ENCODE results near the gene FAM124B. TPM values are rescaled to one million over a fixed set of nuclear protein-coding genes. Genes with fewer than 3 reads are reported as not detected.

The FAM124B gene
- polyA plus RNA-seq, 3 donors, result 1.8 to 2.1 (median 2.0) TPM

DNA sequence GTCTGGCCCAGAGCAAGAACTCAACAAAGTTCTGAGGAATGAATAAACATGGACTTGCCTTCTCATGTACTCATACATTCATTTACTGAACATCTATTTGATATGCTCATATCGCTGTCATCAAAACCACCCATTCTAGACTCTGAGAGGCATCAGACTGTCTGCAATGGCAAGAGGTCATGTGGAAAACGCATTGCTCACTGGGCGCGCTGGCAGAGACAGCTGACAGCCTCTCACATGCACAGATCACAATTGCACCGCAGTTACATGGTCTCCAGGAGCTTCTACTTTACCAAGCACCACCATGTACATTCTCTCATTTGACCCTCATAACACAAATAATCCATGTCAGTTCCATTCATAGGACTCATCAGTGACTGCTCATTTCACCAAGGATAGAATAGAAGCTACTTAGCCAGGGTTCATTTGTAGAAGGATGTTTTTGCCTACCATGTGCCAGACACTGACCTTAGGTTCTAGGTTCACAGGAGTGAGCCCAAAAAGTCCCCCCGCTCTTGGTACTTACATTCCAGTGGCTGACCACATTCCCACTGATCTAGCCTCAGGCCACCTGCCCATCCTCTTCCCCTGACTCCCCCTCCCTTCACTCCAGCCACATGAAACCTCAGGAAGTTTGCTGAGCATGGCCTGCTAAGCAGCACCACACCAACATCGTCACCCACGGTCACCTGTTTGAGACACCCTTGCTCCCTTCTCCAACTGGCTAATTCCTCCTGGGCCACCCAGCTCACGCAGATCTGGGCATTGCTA lies 6.1 kb downstream of the FAM124B start:
- no peak overlapping the region for H3K27ac Mint-ChIP-seq
- TF ChIP-seq CTCF (IDR thresholded peaks at IDR 0.05), result no peak
- Histone ChIP-seq H2AFZ (ENCODE audit: insufficient read depth, low read depth, low read length, poor library complexity, severe bottlenecking) (no peak overlapping the region), H3K9me3 (replicated peaks in 1 of 2; ENCODE audit: control insufficient read depth in 1 of 2, insufficient read depth in 1 of 2, low read length in 2 of 2) (no peaks in the 10 kb centered on the region), H3K4me3 (replicated peaks in 1 of 3; ENCODE audit: low read depth in 2 of 3, low read length in 3 of 3) (no peak overlapping the region), H3K9ac (ENCODE audit: insufficient read depth, low read length, poor library complexity, severe bottlenecking) (no peak overlapping the region), H4K20me1 (ENCODE audit: insufficient read depth, low read length) (no peaks in the 10 kb centered on the region), H3K4me2 (replicated peaks; ENCODE audit: extremely low read depth, low read length, poor library complexity, severe bottlenecking) (no peak overlapping the region), H3K4me1 (ENCODE audit: control insufficient read depth in 1 of 2, insufficient read depth in 2 of 2, low read length in 2 of 2) (peaks cover 19 to 22% of the 10 kb centered on the region in 2 donors), H3K36me3 (replicated peaks in 1 of 2; ENCODE audit: control insufficient read depth in 1 of 2, insufficient read depth in 2 of 2, low read length in 2 of 2) (peaks cover 2 to 19% of the 10 kb centered on the region in 2 donors), H3K27ac (ENCODE audit: low read depth in 1 of 2, low read length in 2 of 2) (no peak overlapping the region), H3K27me3 (ENCODE audit: control insufficient read depth in 2 of 2, insufficient read depth in 2 of 2, low read length in 2 of 2) (no peaks in the 10 kb centered on the region), H3K79me2 (ENCODE audit: insufficient read depth, low read length) (peaks cover 37% of the 10 kb centered on the region)
- no peak for DNase-seq
- H3K36me3 Mint-ChIP-seq, result peaks cover 40 to 47% of the 10 kb centered on the region in 2 donors
- no peak overlapping the region for H3K4me3 Mint-ChIP-seq
- whole genome bisulfite sequencing (ENCODE audit: insufficient coverage), result 85% methylated on average over 8 of the region's 9 CpGs
- peaks cover 0 to 2% (median 0%) of the 10 kb centered on the region in 3 donors for H3K27me3 Mint-ChIP-seq (ENCODE audit: low read depth in 3 of 3)
- H3K4me1 Mint-ChIP-seq, result peaks cover 55% of the 10 kb centered on the region
- intact Hi-C loops (cut with micrococcal nuclease), result no loop called here
- H3K9me3 Mint-ChIP-seq, result peaks cover 0 to 8% (median 4%) of the 10 kb centered on the region in 7 donors

DNA sequence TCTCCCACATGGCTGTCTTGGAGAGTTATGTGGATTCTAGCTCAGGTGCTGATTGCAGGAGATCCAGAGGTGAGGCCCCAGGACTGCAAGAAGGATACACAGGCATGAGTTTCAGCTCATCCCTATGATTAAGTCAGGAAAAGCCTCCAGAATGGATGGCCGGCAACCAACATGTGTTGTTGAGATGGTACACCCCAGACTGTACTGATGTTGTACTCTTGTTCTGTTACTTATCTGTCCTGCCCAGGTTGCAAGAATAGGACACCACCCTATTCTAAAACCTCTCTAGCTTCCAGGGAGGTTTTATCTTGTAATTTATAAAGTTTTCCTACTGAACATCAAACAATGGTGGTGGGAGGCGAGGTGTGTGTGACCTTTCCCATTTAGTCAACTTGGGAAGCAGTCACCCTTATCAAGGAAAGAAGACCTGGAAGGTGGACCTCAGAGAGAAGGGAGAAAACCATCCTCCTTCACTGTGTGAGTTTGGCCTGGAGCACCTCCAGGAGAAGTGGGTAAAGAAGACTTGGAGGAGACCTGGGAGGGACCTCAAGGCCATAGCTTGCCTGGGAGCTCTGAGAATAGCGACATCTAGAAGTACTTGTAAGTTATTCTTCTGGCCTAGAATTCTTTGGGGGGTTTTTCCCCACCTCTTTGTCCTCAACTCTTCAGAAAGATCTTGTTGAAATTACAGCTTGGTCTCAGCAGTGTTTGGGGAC lies 8.6 kb downstream of the FAM124B start:
- Mint-ChIP-seq H3K27me3 (ENCODE audit: low read depth in 3 of 3) (peaks cover 0 to 2% (median 0%) of the 10 kb centered on the region in 3 donors), H3K36me3 (peaks cover 46 to 58% of the 10 kb centered on the region in 2 donors), H3K27ac (no peak overlapping the region), H3K4me1 (peaks cover 36% of the 10 kb centered on the region), H3K4me3 (no peak overlapping the region), H3K9me3 (peaks cover 0 to 11% (median 4%) of the 10 kb centered on the region in 7 donors)
- H2AFZ ChIP-seq (ENCODE audit: insufficient read depth, low read depth, low read length, poor library complexity, severe bottlenecking), result no peak overlapping the region
- H3K9ac ChIP-seq (ENCODE audit: insufficient read depth, low read length, poor library complexity, severe bottlenecking), result no peak overlapping the region
- H3K4me3 ChIP-seq (replicated peaks in 1 of 3; ENCODE audit: low read depth in 2 of 3, low read length in 3 of 3), result no peak overlapping the region
- H3K9me3 ChIP-seq (replicated peaks in 1 of 2; ENCODE audit: control insufficient read depth in 1 of 2, insufficient read depth in 1 of 2, low read length in 2 of 2), result no peaks in the 10 kb centered on the region
- H3K27ac ChIP-seq (ENCODE audit: low read depth in 1 of 2, low read length in 2 of 2), result no peak overlapping the region
- no peaks in the 10 kb centered on the region for H3K4me1 ChIP-seq (ENCODE audit: control insufficient read depth in 1 of 2, insufficient read depth in 2 of 2, low read length in 2 of 2)
- peaks cover 16% of the 10 kb centered on the region for H3K79me2 ChIP-seq (ENCODE audit: insufficient read depth, low read length)
- TF ChIP-seq CTCF (IDR thresholded peaks at IDR 0.05), result no peak
- DNase-seq, result no peak
- no peak overlapping the region for H3K4me2 ChIP-seq (replicated peaks; ENCODE audit: extremely low read depth, low read length, poor library complexity, severe bottlenecking)
- H4K20me1 ChIP-seq (ENCODE audit: insufficient read depth, low read length), result no peaks in the 10 kb centered on the region
- WGBS (ENCODE audit: insufficient coverage), result no CpG with 5 or more reads among the region's 3 CpGs
- intact Hi-C loops (cut with micrococcal nuclease), result no loop called here
- H3K36me3 ChIP-seq (replicated peaks in 1 of 2; ENCODE audit: control insufficient read depth in 1 of 2, insufficient read depth in 2 of 2, low read length in 2 of 2), result peaks cover 2 to 19% of the 10 kb centered on the region in 2 donors
- H3K27me3 ChIP-seq (ENCODE audit: control insufficient read depth in 2 of 2, insufficient read depth in 2 of 2, low read length in 2 of 2), result no peaks in the 10 kb centered on the region
